A204.1 (cell line): Measurements from ENCODE around the gene VWA1.
"Not testable (repeated sequence)": the region's sequence is repeated elsewhere in the genome, so short reads cannot be mapped to it uniquely, and the experiment has no call there.

Source experiments
- FAIRE-seq: peaks from 2 replicates; lab custom pipeline; 2012; peaks lifted over from hg19 to GRCh38; lab: Jason Lieb, UNC

The VWA1 gene

DNA sequence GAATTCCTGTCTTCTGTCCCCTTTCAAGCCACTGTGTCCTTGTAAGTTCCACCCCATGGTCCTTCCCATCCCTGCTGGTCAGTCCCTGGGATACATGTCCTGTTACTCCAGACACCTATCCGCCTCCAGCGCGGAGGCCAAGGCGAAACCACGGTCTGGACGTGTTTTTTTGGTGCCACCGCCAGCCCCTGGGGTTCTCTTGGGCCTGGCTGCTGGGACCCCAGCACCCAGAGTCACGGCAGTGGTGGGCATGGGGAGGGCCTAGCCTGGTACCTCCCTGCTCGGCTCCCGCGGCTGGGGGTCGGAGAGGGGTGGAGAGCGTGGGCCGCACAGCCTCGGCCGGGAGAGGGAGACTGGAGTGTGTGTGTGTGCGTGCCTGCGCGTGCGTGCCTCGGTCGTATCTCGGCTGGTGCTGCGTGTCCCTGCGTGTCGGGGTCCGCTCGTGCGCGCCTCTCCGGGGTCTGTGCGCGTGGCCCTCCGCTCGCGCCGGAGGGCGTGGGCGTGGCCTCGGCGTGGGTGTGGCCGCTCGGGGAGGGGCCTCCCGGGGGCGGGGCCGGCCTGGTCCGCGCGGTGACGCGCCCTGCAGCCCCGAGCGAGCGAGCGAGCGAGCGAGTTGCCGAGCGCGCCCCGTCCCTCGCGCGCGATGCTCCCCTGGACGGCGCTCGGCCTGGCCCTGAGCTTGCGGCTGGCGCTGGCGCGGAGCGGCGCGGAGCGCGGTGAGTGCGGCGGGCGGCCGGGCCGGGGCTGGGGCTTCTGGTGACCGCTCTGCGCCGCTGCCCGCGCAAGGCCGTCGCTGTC, at the start of gene VWA1:
VWA1 (plus strand) TSS at position 585 of the 798 bp plus-strand sequence; CDS start at position 644, 59 bp downstream.
- FAIRE-seq, result no peak

- no peak for FAIRE-seq
These were observed 49.6 kb upstream of the VWA1 start for GRCh38 chr1:1385931-1386330.

GRCh38 chr1:1387098-1388077, 48.1 kb upstream of the VWA1 start:
- no peak for FAIRE-seq

DNA sequence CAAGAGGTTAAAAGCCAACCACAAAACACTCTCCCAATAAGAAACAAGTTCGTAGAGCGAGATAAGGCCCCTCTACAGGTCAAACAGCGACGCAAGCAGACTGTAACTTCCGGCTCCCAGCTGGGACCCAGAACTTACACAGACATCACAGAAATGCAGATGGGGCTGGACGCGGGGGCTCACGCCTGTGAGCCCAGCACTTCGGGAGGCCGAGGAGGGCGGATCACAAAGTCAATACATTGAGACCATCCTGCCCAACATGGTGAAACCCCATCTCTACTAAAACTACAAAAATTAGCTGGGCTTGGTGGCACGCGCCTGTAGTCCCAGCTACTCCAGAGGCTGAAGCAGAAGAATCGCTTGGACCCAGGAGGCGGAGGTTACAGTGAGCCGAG, 47.4 kb upstream of the VWA1 start:
- FAIRE-seq, result no peak

DNA sequence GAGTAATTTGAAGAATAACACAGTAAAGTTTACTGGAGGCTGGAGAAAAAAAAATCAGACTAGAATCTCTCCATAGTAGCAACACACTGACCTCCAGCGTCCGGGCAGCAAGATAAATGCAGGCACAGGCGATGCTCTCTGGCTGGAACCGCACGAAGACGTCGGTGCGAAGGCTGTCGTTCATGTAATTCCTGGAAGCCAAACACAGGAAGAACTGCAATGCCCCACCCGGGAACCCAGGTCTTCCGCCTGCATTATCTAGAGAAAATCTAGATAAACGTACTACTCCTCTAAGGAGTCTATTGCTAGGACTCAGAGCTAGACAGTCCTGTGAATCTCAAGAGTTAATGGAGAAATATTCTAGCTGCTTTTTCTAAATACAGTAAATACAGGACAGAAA, 44.8 kb upstream of the VWA1 start:
- FAIRE-seq, result no peak

- FAIRE-seq, result no peak
These were observed 44.3 kb upstream of the VWA1 start for GRCh38 chr1:1391225-1391624.

GRCh38 chr1:1393014-1393413, 42.5 kb upstream of the VWA1 start:
- FAIRE-seq, result no peak

DNA sequence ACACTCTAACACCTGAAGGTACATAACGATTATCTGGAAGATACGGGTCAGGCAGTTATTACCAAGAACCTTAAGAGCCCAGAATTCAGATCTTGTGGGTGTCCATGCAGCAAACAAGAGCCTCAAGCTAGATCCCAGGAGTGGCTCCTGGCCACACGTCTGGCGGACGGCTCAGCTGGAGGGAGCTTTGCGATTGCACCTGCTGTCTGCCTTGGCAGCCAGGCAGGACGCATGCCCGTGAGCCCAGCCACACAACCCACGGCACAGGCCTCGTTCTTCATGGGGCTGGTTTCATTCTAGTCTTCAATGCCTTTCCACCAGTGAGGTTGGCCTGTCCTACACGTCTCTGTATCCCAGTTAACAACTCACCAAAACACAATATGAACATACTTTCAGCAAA, 42.1 kb upstream of the VWA1 start:
- FAIRE-seq, result no peak

GRCh38 chr1:1394116-1394515, 41.4 kb upstream of the VWA1 start:
- FAIRE-seq, result no peak

GRCh38 chr1:1395166-1395565, 40.3 kb upstream of the VWA1 start:
- FAIRE-seq, result no peak

GRCh38 chr1:1397839-1398523, 37.5 kb upstream of the VWA1 start:
- FAIRE-seq, result no peak

- FAIRE-seq, result no peak
These were observed 36.8 kb upstream of the VWA1 start for GRCh38 chr1:1398677-1399186.

- FAIRE-seq, result no peak
These were observed 36.2 kb upstream of the VWA1 start, which contains the start of gene CCNL2 for GRCh38 chr1:1399187-1399871. Gene CCNL2, minus strand, starts transcription at chr1:1399335. Its CDS starts 29 bp downstream, at chr1:1399306.

DNA sequence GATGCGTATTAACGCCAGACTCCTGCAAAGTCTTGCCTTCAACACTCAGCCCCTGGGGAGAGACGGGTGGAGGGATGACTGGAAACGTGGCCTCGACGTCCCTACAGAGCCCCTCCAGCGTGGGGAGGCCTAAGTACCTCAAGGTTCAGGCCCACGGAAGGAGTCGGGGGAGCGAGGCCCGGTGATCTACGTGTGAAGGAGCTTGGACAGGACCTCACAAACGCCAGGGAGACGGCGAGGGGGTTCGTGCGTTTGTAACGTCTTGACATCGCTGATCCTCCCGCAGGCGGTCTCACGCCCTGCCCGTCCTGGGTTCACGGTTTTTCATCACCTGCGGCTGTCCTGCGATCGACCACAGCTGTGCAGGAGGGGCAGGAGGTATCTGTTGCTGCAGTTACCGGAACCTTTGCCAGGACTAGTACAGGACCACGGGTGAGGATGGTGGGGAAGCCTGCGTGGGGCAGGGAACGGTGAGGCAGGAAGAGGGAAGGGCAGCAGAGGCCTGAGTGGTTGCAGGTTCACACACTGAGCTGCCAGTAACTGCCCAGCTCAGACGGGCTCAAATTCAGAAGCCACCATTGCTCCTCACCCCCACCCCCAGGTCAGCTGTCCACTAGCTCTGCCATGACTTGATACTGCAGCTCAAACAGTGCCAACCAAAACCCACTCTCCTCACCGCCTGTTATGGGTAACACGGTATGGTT, 35.5 kb upstream of the VWA1 start:
- no peak for FAIRE-seq

GRCh38 chr1:1400576-1401456, 34.7 kb upstream of the VWA1 start:
- FAIRE-seq, result no peak

DNA sequence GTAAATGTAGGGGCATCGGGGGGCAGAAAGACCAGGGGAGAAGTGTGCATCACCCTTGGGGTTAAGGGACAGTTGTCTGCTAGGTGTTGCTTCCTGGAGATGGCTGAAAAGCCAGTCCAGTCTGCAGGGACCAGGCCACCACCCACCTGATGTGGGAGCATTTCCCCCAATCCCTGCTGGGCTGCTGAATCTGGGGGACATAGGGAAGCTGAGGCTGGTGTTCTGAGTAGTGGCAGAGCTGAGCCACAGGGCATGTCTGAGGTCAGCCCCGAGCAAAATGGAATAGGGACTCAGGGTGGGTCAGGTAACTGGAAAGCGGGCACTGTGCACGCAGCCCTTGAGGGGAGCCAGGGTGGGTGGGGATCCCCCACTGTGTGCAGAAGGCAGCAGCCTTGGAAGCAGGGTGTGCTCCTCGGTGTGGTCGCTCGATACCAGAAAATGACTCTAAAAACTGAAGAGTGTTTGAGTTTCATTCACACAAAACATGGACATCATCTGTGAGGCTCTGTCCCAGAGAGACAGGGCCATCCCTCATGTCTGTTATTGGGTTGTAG, 34.0 kb upstream of the VWA1 start:
- FAIRE-seq, result no peak

GRCh38 chr1:1402072-1402900, 33.2 kb upstream of the VWA1 start:
- no peak for FAIRE-seq

GRCh38 chr1:1402901-1403392, 32.5 kb upstream of the VWA1 start:
- FAIRE-seq, result not testable (repeated sequence)

GRCh38 chr1:1403653-1404052, 31.8 kb upstream of the VWA1 start:
- FAIRE-seq, result no peak
